ENCODE measurements around the gene ZBTB46. TPM values are rescaled to one million over a fixed set of nuclear protein-coding genes. Genes with fewer than 3 reads are reported as not detected.

ZBTB46 gene
- total RNA-seq, 1 experiment from 2014 or later: 27.1 TPM

DNA sequence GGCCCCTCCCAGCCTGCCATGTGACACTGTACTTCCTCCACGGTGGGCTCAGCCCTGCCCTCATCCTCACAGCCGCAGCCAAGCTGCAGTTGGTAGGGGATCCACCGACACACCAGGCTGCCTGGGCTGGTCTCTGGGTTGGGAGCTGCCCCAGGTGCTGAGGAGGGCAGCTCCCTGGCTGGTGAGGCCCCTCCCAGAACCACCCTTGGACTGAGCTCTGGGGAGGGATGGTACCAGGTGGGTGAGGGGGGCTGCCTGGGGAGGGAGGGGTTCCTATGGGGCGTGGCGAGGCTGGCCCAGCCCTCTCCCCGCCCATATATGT is 134.8 kb downstream of the ZBTB46 start:
- H3K4me2 ChIP-seq (ENCODE audit: insufficient read depth, insufficient read length, low read length): no peak overlapping the region
- no peaks in the 10 kb centered on the region for H3K9me3 ChIP-seq (ENCODE audit: control insufficient read depth, low read depth, low read length)
- H4K5ac ChIP-seq (ENCODE audit: insufficient read length, low read depth, low read length): no peak overlapping the region
- H2BK120ac ChIP-seq (ENCODE audit: low read depth, low read length, poor library complexity, severe bottlenecking): no peak overlapping the region
- no peak overlapping the region for H3K56ac ChIP-seq (ENCODE audit: insufficient read length, low read depth, low read length)
- H3K9me3 Mint-ChIP-seq: peaks cover 3 to 5% of the 10 kb centered on the region in 2 experiments; a peak in 3 of 5 replicates
- no peaks in the 10 kb centered on the region for H4K20me1 ChIP-seq (ENCODE audit: control insufficient read depth, insufficient read depth, insufficient read length)
- H2BK15ac ChIP-seq (ENCODE audit: low read depth, low read length): no peak overlapping the region
- H2AFZ ChIP-seq (ENCODE audit: low read length): no peak overlapping the region
- no peak overlapping the region for H3K18ac ChIP-seq (ENCODE audit: insufficient read length, low read depth, low read length)
- peaks cover 14 to 19% (median 17%) of the 10 kb centered on the region in 3 experiments; a peak in 6 of 7 replicates for H3K36me3 Mint-ChIP-seq (ENCODE audit: insufficient read depth in 1 of 3, low read depth in 3 of 3)
- peak overlapping the region in 2 of 3 experiments; percentile 61 to 82; a peak in 2 of 7 replicates for H3K27ac Mint-ChIP-seq
- no peaks in the 10 kb centered on the region for H3K79me1 ChIP-seq (ENCODE audit: insufficient read depth, low read depth, low read length, poor library complexity, severe bottlenecking)
- H2AK5ac ChIP-seq (ENCODE audit: insufficient read length, low read length): no peak overlapping the region
- H3K9ac ChIP-seq (ENCODE audit: extremely low read depth, insufficient read length, low read length): no peak overlapping the region
- WGBS (ENCODE audit: extremely low coverage, insufficient read length, low lambda C conversion rate): no CpG with 5 or more reads among the region's 6 CpGs
- no peaks in the 10 kb centered on the region for H3K79me2 ChIP-seq (ENCODE audit: insufficient read depth, low read length)
- no peak overlapping the region for H4K91ac ChIP-seq (ENCODE audit: insufficient read length, low read depth, low read length)
- H2BK12ac ChIP-seq (ENCODE audit: insufficient read length, low read depth, low read length): no peak overlapping the region
- no peak overlapping the region for H3K23ac ChIP-seq (ENCODE audit: insufficient read length, low read depth, low read length)
- no peak overlapping the region for H2BK20ac ChIP-seq (ENCODE audit: low read depth, low read length, poor library complexity, severe bottlenecking)
- H3K27me3 ChIP-seq (ENCODE audit: insufficient read depth, low read length): no peaks in the 10 kb centered on the region
- H3K27ac ChIP-seq (ENCODE audit: insufficient read length, low read depth, low read length): no peak overlapping the region
- peak; percentile 90 for DNase-seq
- TF ChIP-seq, protein P1, sequence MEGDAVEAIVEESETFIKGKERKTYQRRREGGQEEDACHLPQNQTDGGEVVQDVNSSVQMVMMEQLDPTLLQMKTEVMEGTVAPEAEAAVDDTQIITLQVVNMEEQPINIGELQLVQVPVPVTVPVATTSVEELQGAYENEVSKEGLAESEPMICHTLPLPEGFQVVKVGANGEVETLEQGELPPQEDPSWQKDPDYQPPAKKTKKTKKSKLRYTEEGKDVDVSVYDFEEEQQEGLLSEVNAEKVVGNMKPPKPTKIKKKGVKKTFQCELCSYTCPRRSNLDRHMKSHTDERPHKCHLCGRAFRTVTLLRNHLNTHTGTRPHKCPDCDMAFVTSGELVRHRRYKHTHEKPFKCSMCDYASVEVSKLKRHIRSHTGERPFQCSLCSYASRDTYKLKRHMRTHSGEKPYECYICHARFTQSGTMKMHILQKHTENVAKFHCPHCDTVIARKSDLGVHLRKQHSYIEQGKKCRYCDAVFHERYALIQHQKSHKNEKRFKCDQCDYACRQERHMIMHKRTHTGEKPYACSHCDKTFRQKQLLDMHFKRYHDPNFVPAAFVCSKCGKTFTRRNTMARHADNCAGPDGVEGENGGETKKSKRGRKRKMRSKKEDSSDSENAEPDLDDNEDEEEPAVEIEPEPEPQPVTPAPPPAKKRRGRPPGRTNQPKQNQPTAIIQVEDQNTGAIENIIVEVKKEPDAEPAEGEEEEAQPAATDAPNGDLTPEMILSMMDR (conservative IDR thresholded peaks at IDR 0.05): no peak
- peak overlapping the region; percentile 34 to 35; a peak in 3 of 5 replicates for H3K4me3 Mint-ChIP-seq
- no peak overlapping the region for H3K4ac ChIP-seq (ENCODE audit: low read depth, low read length)
- H3K27me3 Mint-ChIP-seq (ENCODE audit: low read depth): peaks cover 6% of the 10 kb centered on the region
- no peak overlapping the region for H3K14ac ChIP-seq (ENCODE audit: insufficient read depth, low read length)
- H3K4me1 ChIP-seq (ENCODE audit: insufficient read depth, low read length): no peaks in the 10 kb centered on the region
- no peak overlapping the region for H2BK5ac ChIP-seq (ENCODE audit: insufficient read length, low read length)
- peaks cover 2 to 10% of the 10 kb centered on the region in 2 experiments for H3K4me1 Mint-ChIP-seq
- H3K23me2 ChIP-seq (ENCODE audit: insufficient read length, low read depth, low read length, poor library complexity, severe bottlenecking): peaks cover 4% of the 10 kb centered on the region
- H4K8ac ChIP-seq (replicated peaks; ENCODE audit: insufficient read length, low read depth, low read length): no peak overlapping the region
- H3T11ph ChIP-seq (ENCODE audit: low read length): no peak overlapping the region
